ENCODE measurements around the gene HOXC11. TPM values are rescaled to one million over a fixed set of nuclear protein-coding genes. Genes with fewer than 3 reads are reported as not detected.
A peak's percentile ranks its signal among the peaks of the same experiment; 100 is the strongest.

The HOXC11 gene
- total RNA-seq, 2 donors from 2014 or later: not detected

- Histone ChIP-seq H3K27ac (no peak overlapping the region), H3K36me3 (no peaks in the 10 kb centered on the region), H3K4me3 (no peak overlapping the region), H3K27me3 (peaks cover 60 to 64% of the 10 kb centered on the region in 2 donors), H3K9me3 (no peaks in the 10 kb centered on the region), H3K4me1 (peaks cover 0 to 27% of the 10 kb centered on the region in 2 donors)
- no peak for TF ChIP-seq CTCF (IDR thresholded peaks at IDR 0.05)
- no peak for DNase-seq (ENCODE audit: low spot score)
Measured at GRCh38 chr12:54004063-54004840, 31.3 kb downstream of the HOXC11 start.

- no peak for DNase-seq (ENCODE audit: low spot score)
- H3K4me1 ChIP-seq: peaks cover 0 to 26% of the 10 kb centered on the region in 2 donors
- H3K27me3 ChIP-seq: peaks cover 59 to 64% of the 10 kb centered on the region in 2 donors
- TF ChIP-seq CTCF (IDR thresholded peaks at IDR 0.05): no peak
- no peaks in the 10 kb centered on the region for H3K36me3 ChIP-seq
- H3K4me3 ChIP-seq: no peak overlapping the region
- no peak overlapping the region for H3K27ac ChIP-seq
- no peaks in the 10 kb centered on the region for H3K9me3 ChIP-seq
Measured at GRCh38 chr12:54004841-54005530, 32.1 kb downstream of the HOXC11 start.

- DNase-seq (ENCODE audit: low spot score): no peak
- peaks cover 0 to 21% of the 10 kb centered on the region in 2 donors for H3K4me1 ChIP-seq
- H3K27me3 ChIP-seq: peaks cover 57 to 64% of the 10 kb centered on the region in 2 donors
- no peak overlapping the region for H3K4me3 ChIP-seq
- TF ChIP-seq CTCF (IDR thresholded peaks at IDR 0.05): no peak
- H3K27ac ChIP-seq: no peak overlapping the region
- H3K9me3 ChIP-seq: no peaks in the 10 kb centered on the region
- H3K36me3 ChIP-seq: no peaks in the 10 kb centered on the region
Measured at GRCh38 chr12:54005531-54005852, 32.6 kb downstream of the HOXC11 start.

- H3K9me3 ChIP-seq: no peaks in the 10 kb centered on the region
- peak; percentile 91 for DNase-seq (ENCODE audit: low spot score)
Measured at GRCh38 chr12:54005853-54006558, 33.1 kb downstream of the HOXC11 start.

More at GRCh38 chr12:54005853-54006558, 33.1 kb downstream of the HOXC11 start:
- no peaks in the 10 kb centered on the region for H3K36me3 ChIP-seq
- H3K27ac ChIP-seq: no peak overlapping the region
- H3K4me3 ChIP-seq: peak overlapping the region in 1 of 2 donors; percentile 30
- peak; percentile 86 to 98 for TF ChIP-seq CTCF (IDR thresholded peaks at IDR 0.05)
- peaks cover 51 to 62% of the 10 kb centered on the region in 2 donors for H3K27me3 ChIP-seq
- peaks cover 0 to 18% of the 10 kb centered on the region in 2 donors for H3K4me1 ChIP-seq

Measured in right atrium auricular region (tissue), 2 donors.